ENCODE results near the gene UTY. TPM values are rescaled to one million over a fixed set of nuclear protein-coding genes. Genes with fewer than 3 reads are reported as not detected.

Gene UTY
- total and polyA plus RNA-seq, 2 of the 8 experiments (the other 6 are each of a cell fraction or from before 2014, with no cell fraction given) = 7.2 to 20.4 TPM

- Histone ChIP-seq H3K79me2 (ENCODE audit: control insufficient read depth in 1 of 2, insufficient read depth in 2 of 2, low read length in 2 of 2) (no peaks in the 10 kb centered on the region), H3K27me3 (replicated peaks in 1 of 4; ENCODE audit: control insufficient read depth in 3 of 4, extremely low read depth in 1 of 4, insufficient read depth in 3 of 4, low read length in 3 of 4) (no peaks in the 10 kb centered on the region), H3K4me1 (replicated peaks in 1 of 4; ENCODE audit: control insufficient read depth in 3 of 4, insufficient read depth in 4 of 4, low read length in 3 of 4) (no peaks in the 10 kb centered on the region), H3K27ac (ENCODE audit: low read depth, low read length) (no peak overlapping the region), H4K5ac (ENCODE audit: insufficient read length, low read depth, low read length) (no peak overlapping the region), H2BK15ac (ENCODE audit: low read length) (no peak overlapping the region), H2AK5ac (ENCODE audit: low read depth, low read length) (no peak overlapping the region), H3K23ac (ENCODE audit: insufficient read length) (no peak overlapping the region), H2AFZ (ENCODE audit: low read length) (no peak overlapping the region), H3K36me3 (ENCODE audit: control insufficient read depth in 2 of 4, insufficient read depth in 4 of 4, low read length in 3 of 4) (peaks cover 0 to 9% (median 2%) of the 10 kb centered on the region in 4 experiments; a peak in 2 of 8 replicates), H2BK20ac (ENCODE audit: low read length) (no peak overlapping the region), H4K91ac (replicated peaks; ENCODE audit: insufficient read length, low read length) (no peak overlapping the region), H3K4me2 (ENCODE audit: insufficient read depth in 1 of 2, low read depth in 2 of 2, low read length in 2 of 2) (no peak overlapping the region), H2BK120ac (replicated peaks; ENCODE audit: low read depth, low read length) (no peak overlapping the region), H3K23me2 (ENCODE audit: low read depth, low read length) (no peaks in the 10 kb centered on the region), H3K56ac (replicated peaks; ENCODE audit: insufficient read length, low read depth, low read length) (no peak overlapping the region), H3K9me3 (ENCODE audit: insufficient read depth in 2 of 2, low read depth in 1 of 2, low read length in 1 of 2) (no peaks in the 10 kb centered on the region), H4K8ac (ENCODE audit: extremely low read depth, insufficient read depth, low read length) (no peak overlapping the region), H3K9ac (replicated peaks in 1 of 4; ENCODE audit: extremely low read depth in 1 of 4, low read depth in 3 of 4, low read length in 3 of 4) (no peak overlapping the region), H3K4ac (replicated peaks; ENCODE audit: insufficient read length, low read depth, low read length) (no peak overlapping the region), H3K18ac (ENCODE audit: extremely low read depth, low read length) (no peak overlapping the region), H3K79me1 (ENCODE audit: low read depth, low read length) (no peaks in the 10 kb centered on the region), H2BK5ac (ENCODE audit: low read depth, low read length) (no peak overlapping the region), H4K20me1 (replicated peaks in 1 of 2; ENCODE audit: control insufficient read depth in 1 of 2, insufficient read depth in 2 of 2, low read length in 2 of 2) (no peaks in the 10 kb centered on the region), H3K14ac (ENCODE audit: insufficient read length) (no peak overlapping the region), H3K4me3 (ENCODE audit: extremely low read depth in 1 of 4, insufficient read depth in 2 of 4, low read depth in 3 of 4, low read length in 4 of 4) (no peak overlapping the region), H2BK12ac (ENCODE audit: low read depth, low read length) (no peak overlapping the region)
- WGBS, 2 experiments (ENCODE audit: extremely low coverage in 1 of 2, insufficient coverage in 1 of 2, insufficient read length in 1 of 2, insufficient replicate concordance in 2 of 2, low coverage in 1 of 2, low lambda C conversion rate in 2 of 2, missing lambda C conversion rate in 1 of 2) = 93% methylated on average over 2 of the region's 2 CpGs; no CpG with 5 or more reads in 1 of the 2 experiments
- DNase-seq (ENCODE audit: low read depth in 1 of 2, low spot score in 2 of 2) (no peak), FAIRE-seq (no peak)
- POLR2A ChIA-PET (ENCODE audit: partially characterized antibody) = no interaction called here
- CTCF ChIA-PET (ENCODE audit: partially characterized antibody) = interaction anchor here (1.9 kb wide), 1 partner anchor 20 kb away, joined by 5 read pairs; no protein-coding TSS in a partner anchor
- TF ChIP-seq SIN3A (conservative IDR thresholded peaks at IDR 0.05 in 1 of 2, IDR thresholded peaks at IDR 0.05 in 1 of 2; ENCODE audit: low read depth in 1 of 2, low read length in 2 of 2) = no peak
- no peak for TF ChIP-seq KDM1A (IDR thresholded peaks at IDR 0.05; ENCODE audit: borderline replicate concordance, low read length)
- TF ChIP-seq CBX8 (IDR thresholded peaks at IDR 0.05; ENCODE audit: borderline replicate concordance, low read depth, low read length) = no peak
- TF ChIP-seq MAFK (IDR thresholded peaks at IDR 0.05; ENCODE audit: low read depth, low read length) = no peak
- TF ChIP-seq KDM4A (IDR thresholded peaks at IDR 0.05; ENCODE audit: low read depth, low read length, severe bottlenecking) = no peak
- TF ChIP-seq JUND (IDR thresholded peaks at IDR 0.05; ENCODE audit: low read length) = no peak
- TF ChIP-seq JUN (IDR thresholded peaks at IDR 0.05; ENCODE audit: low read depth, low read length) = no peak
- TF ChIP-seq EGR1 (IDR thresholded peaks at IDR 0.05; ENCODE audit: borderline replicate concordance, low read depth, low read length) = no peak
- no peak for TF ChIP-seq TAF1 (IDR thresholded peaks at IDR 0.05; ENCODE audit: low read depth, low read length)
- TF ChIP-seq TAF7 (optimal IDR thresholded peaks at IDR 0.05; ENCODE audit: borderline replicate concordance, low read depth, low read length) = no peak
- TF ChIP-seq EZH2 (IDR thresholded peaks at IDR 0.05; ENCODE audit: low read depth, low read length, severe bottlenecking) = no peak
- no peak for TF ChIP-seq SAP30 (IDR thresholded peaks at IDR 0.05; ENCODE audit: insufficient read depth, insufficient replicate concordance, low read length)
- TF ChIP-seq HDAC2 (IDR thresholded peaks at IDR 0.05; ENCODE audit: borderline replicate concordance in 1 of 2, low read depth in 2 of 2, low read length in 2 of 2) = no peak
- no peak for TF ChIP-seq FOSL1 (IDR thresholded peaks at IDR 0.05; ENCODE audit: insufficient read depth, low read depth, low read length)
Observed at GRCh38 chrY:13363641-13364040, 116.2 kb downstream of the UTY start.

Data from H1 (cell line).